CD4-positive, alpha-beta T cell (primary cell): ENCODE results near the gene DCUN1D3. TPM values are rescaled to one million over a fixed set of nuclear protein-coding genes. Genes with fewer than 3 reads are reported as not detected.

Source experiments
- ATAC-seq: fragments of 200-7000 bp; cut with Tn5 transposase; one replicate; pipeline ENCODE4 v1.10.0; 2022; ENCODE audit warnings: mild to moderate bottlenecking; ENCODE audit not compliant: poor library complexity
- CTCF ChIA-PET: fragments of 350-600 bp; sonication (Branson Sonifier 250); formaldehyde crosslinking; loops from one replicate; lab custom pipeline; 2021; ENCODE audit warnings: antibody characterized with exemption, inconsistent platforms; lab: Charles Lee
- POLR2A ChIA-PET: fragments of 350-600 bp; sonication (Branson Sonifier 250); formaldehyde crosslinking; loops from one replicate; lab custom pipeline; 2021; ENCODE audit warnings: antibody characterized with exemption, inconsistent platforms; lab: Charles Lee
- DNase-seq, 14 experiments: peaks; one replicate each; pipeline ENCODE4 v3.0.0-alpha.2; 2013 to 2020; ENCODE audit warnings: mixed read lengths in 2 of 14
- H3K27ac ChIP-seq, 2 donors: one replicate each; pipeline versions ENCODE4 v1.5.1 to v1.7.0; 2013; ENCODE audit warnings: low read length in 2 of 2, low read depth in 1 of 2, mild to moderate bottlenecking in 1 of 2
- H3K27me3 ChIP-seq, 2 experiments: 1 replicate in 1 of 2; 2 replicates in 1 of 2; pipeline versions ENCODE4 v1.6.1 to v1.7.0; 2013; ENCODE audit warnings: low read length in 2 of 2, control low read depth in 1 of 2, mild to moderate bottlenecking in 1 of 2, moderate library complexity in 1 of 2; ENCODE audit not compliant: insufficient read depth in 2 of 2, control insufficient read depth in 1 of 2
- H3K36me3 ChIP-seq: one replicate; pipeline ENCODE4 v1.6.1; 2013; ENCODE audit warnings: low read length, control low read depth; ENCODE audit not compliant: insufficient read depth
- H3K4me1 ChIP-seq: one replicate; pipeline ENCODE4 v1.6.1; 2013; ENCODE audit warnings: low read length, control low read depth; ENCODE audit not compliant: insufficient read depth
- H3K4me3 ChIP-seq: one replicate; pipeline ENCODE4 v1.5.1; 2013; ENCODE audit warnings: mild to moderate bottlenecking, low read length, moderate library complexity
- H3K9me3 ChIP-seq, 2 experiments: 1 replicate in 1 of 2; 2 replicates in 1 of 2; pipeline versions ENCODE4 v1.6.1 to v1.7.0; 2013; ENCODE audit warnings: low read length in 2 of 2, mild to moderate bottlenecking in 2 of 2, control low read depth in 1 of 2, moderate library complexity in 1 of 2; ENCODE audit not compliant: control insufficient read depth in 1 of 2, insufficient read depth in 1 of 2
- H3K27ac Mint-ChIP-seq: one replicate; pipeline ENCODE4 v1.8.0; 2020; ENCODE audit warnings: mixed read lengths
- H3K27me3 Mint-ChIP-seq: one replicate; pipeline ENCODE4 v1.8.0; 2021; ENCODE audit warnings: mixed read lengths
- H3K36me3 Mint-ChIP-seq: one replicate; pipeline ENCODE4 v1.8.0; 2021; ENCODE audit warnings: low read depth, mixed read lengths
- H3K4me1 Mint-ChIP-seq: one replicate; pipeline ENCODE4 v1.8.0; 2021; ENCODE audit warnings: low read depth, mixed read lengths
- H3K4me3 Mint-ChIP-seq: one replicate; pipeline ENCODE4 v1.8.0; 2020; ENCODE audit warnings: mild to moderate bottlenecking, mixed read lengths
- H3K9me3 Mint-ChIP-seq: one replicate; pipeline ENCODE4 v1.8.0; 2020; ENCODE audit warnings: mixed read lengths
- intact Hi-C, 2 experiments: fragments of 100-400 bp; cut with DNase I in 1 of 2; cut with micrococcal nuclease in 1 of 2; formaldehyde crosslinking; loops; one replicate each; pipeline versions ENCODE4 v1.15.1 to v1.9.0; 2023 to 2025; cut with DNase I, micrococcal nuclease
- total RNA-seq, 174 experiments: library from RNA in 2 of 174; stranded (reverse) in 2 of 174; gene quantifications; one replicate each; pipeline ENCODE4 v1.2.3 and lab custom pipeline; 2021 to 2026
- TF ChIP-seq, protein P1 (sequence below): fragments of 200-600 bp; IDR thresholded peaks from one replicate; pipeline ENCODE4 v1.8.0; 2022; ENCODE audit warnings: antibody characterized with exemption, mild to moderate bottlenecking

The DCUN1D3 gene
- total RNA-seq, 2 experiments from 2014 or later = 1.9 TPM

DNA sequence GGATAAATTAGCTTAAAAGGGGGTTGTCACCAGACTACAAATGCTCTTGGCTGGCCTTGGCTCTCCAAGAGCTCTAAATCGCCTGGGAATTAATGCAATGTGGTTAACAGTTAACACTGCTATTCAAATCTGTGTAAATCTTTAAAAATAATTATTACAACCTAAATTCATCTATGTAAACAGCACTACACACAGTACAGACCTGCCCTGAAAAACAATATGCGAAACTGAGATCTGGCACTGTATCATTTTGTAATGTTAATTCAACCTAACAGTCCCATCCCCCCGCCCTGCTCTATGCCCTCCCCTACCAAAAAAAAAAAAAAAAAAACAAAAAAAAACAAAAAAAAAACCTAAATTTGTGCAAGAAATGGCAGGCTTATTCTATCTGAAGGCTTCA, 40.9 kb downstream of the DCUN1D3 start:
- peaks cover 52% of the 10 kb centered on the region for H3K36me3 Mint-ChIP-seq
- intact Hi-C loops = loop anchor here in 1 of 2 experiments (10.0 kb wide), 1 partner anchor 696 kb away; no protein-coding TSS in a partner anchor
- no peak for ATAC-seq
- Histone ChIP-seq H3K4me1 (no peaks in the 10 kb centered on the region), H3K27ac (no peak overlapping the region), H3K4me3 (no peak overlapping the region), H3K9me3 (no peaks in the 10 kb centered on the region), H3K36me3 (peaks cover 26% of the 10 kb centered on the region), H3K27me3 (no peaks in the 10 kb centered on the region)
- no peak for DNase-seq
- no peak overlapping the region for H3K27ac Mint-ChIP-seq
- H3K9me3 Mint-ChIP-seq = no peaks in the 10 kb centered on the region
- peaks cover under 1% of the 10 kb centered on the region for H3K4me1 Mint-ChIP-seq
- CTCF ChIA-PET = no interaction called here
- TF ChIP-seq, protein P1, sequence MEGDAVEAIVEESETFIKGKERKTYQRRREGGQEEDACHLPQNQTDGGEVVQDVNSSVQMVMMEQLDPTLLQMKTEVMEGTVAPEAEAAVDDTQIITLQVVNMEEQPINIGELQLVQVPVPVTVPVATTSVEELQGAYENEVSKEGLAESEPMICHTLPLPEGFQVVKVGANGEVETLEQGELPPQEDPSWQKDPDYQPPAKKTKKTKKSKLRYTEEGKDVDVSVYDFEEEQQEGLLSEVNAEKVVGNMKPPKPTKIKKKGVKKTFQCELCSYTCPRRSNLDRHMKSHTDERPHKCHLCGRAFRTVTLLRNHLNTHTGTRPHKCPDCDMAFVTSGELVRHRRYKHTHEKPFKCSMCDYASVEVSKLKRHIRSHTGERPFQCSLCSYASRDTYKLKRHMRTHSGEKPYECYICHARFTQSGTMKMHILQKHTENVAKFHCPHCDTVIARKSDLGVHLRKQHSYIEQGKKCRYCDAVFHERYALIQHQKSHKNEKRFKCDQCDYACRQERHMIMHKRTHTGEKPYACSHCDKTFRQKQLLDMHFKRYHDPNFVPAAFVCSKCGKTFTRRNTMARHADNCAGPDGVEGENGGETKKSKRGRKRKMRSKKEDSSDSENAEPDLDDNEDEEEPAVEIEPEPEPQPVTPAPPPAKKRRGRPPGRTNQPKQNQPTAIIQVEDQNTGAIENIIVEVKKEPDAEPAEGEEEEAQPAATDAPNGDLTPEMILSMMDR = no peak
- POLR2A ChIA-PET = no interaction called here
- no peaks in the 10 kb centered on the region for H3K27me3 Mint-ChIP-seq
- H3K4me3 Mint-ChIP-seq = no peak overlapping the region

DNA sequence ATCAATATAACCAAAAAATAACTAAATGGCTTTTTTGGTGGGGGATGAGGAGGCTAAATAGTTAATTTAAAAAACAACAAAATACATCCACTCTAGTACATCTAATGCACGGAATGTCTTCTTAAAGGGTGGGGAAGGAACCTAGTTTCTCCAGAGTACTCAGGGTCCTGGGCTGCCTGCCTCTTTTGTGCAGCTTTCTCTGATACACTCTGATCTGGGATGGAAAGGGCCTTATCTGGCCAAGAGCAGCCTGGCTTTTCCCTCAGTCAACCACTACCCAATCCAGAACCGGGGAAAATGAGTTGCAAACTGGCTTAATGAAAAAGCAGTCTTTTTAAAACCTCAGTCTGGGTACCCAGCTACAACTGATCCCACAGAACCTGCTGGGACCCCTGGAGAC, 42.9 kb downstream of the DCUN1D3 start:
- DNase-seq = no peak
- peaks cover 43% of the 10 kb centered on the region for H3K36me3 Mint-ChIP-seq
- no peaks in the 10 kb centered on the region for H3K4me1 Mint-ChIP-seq
- H3K9me3 ChIP-seq = no peaks in the 10 kb centered on the region
- H3K4me3 ChIP-seq = no peak overlapping the region
- H3K27me3 Mint-ChIP-seq = no peaks in the 10 kb centered on the region
- intact Hi-C loops = loop anchor here in 1 of 2 experiments (10.0 kb wide), 1 partner anchor 698 kb away; no protein-coding TSS in a partner anchor
- CTCF ChIA-PET = no interaction called here
- no peak for ATAC-seq
- H3K4me3 Mint-ChIP-seq = no peak overlapping the region
- no peak overlapping the region for H3K27ac Mint-ChIP-seq
- no peaks in the 10 kb centered on the region for H3K27me3 ChIP-seq
- POLR2A ChIA-PET = no interaction called here
- TF ChIP-seq, protein P1 = no peak
- peaks cover 26% of the 10 kb centered on the region for H3K36me3 ChIP-seq
- no peak overlapping the region for H3K27ac ChIP-seq
- H3K4me1 ChIP-seq = no peaks in the 10 kb centered on the region
- H3K9me3 Mint-ChIP-seq = no peaks in the 10 kb centered on the region

DNA sequence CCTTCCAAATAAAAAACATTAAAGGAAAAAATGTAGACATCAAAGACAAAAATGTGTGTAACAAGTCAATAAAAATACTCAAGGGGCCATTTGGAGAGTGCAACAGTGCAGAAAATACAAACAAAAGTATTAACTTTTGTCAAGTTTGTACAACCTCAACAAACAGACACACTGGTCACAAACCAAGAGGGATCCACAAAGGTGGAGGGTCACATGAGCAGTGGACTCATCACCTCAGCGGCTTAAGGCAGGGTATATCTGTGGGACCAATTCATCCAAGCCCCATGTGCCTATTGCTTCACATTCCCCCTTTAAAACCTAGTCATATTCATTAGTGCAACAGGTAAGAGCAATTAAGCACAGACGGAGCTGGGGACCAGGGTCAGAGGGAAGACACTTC, 45.2 kb downstream of the DCUN1D3 start:
- H3K4me1 ChIP-seq = peaks cover 1% of the 10 kb centered on the region
- no peak overlapping the region for H3K27ac Mint-ChIP-seq
- intact Hi-C loops = loop anchor here (5.0 to 10.0 kb wide), 3 partner anchors 142 to 700 kb away; no protein-coding TSS in a partner anchor
- H3K27me3 ChIP-seq = no peaks in the 10 kb centered on the region
- ATAC-seq (no peak), DNase-seq (no peak)
- TF ChIP-seq, protein P1 = no peak
- H3K36me3 ChIP-seq = peaks cover 6% of the 10 kb centered on the region
- H3K4me3 ChIP-seq = no peak overlapping the region
- no peaks in the 10 kb centered on the region for H3K9me3 Mint-ChIP-seq
- H3K4me3 Mint-ChIP-seq = no peak overlapping the region
- H3K4me1 Mint-ChIP-seq = peaks cover 3% of the 10 kb centered on the region
- H3K27ac ChIP-seq = no peak overlapping the region
- no peaks in the 10 kb centered on the region for H3K27me3 Mint-ChIP-seq
- ChIA-PET POLR2A (no interaction called here), CTCF (no interaction called here)
- H3K36me3 Mint-ChIP-seq = peaks cover 19% of the 10 kb centered on the region
- H3K9me3 ChIP-seq = no peaks in the 10 kb centered on the region
